SIG-M5 (cell line): ENCODE results near the gene ELOF1.
A peak's percentile ranks its signal among the peaks of the same experiment; 100 is the strongest.

ENCODE experiments used
- DNase-seq: peaks from one replicate; lab custom pipeline; 2025; lab: John Stamatoyannopoulos, UW

ELOF1 gene

GRCh38 chr19:11534948-11535347, 24.1 kb downstream of the ELOF1 start:
- DNase-seq, result no peak

GRCh38 chr19:11534538-11534937, 24.5 kb downstream of the ELOF1 start:
- DNase-seq, result no peak

- DNase-seq, result no peak
Observed at GRCh38 chr19:11530432-11530831, 28.6 kb downstream of the ELOF1 start.

- DNase-seq, result peak; percentile 64
Observed at GRCh38 chr19:11528551-11529341, 30.3 kb downstream of the ELOF1 start, which contains the start of gene ECSIT. ECSIT (minus strand) TSS chr19:11529134; CDS start chr19:11519170, 9,964 bp downstream.

GRCh38 chr19:11519138-11519537, 39.9 kb downstream of the ELOF1 start:
- DNase-seq, result no peak

- no peak for DNase-seq
Observed at GRCh38 chr19:11513946-11514345, 45.1 kb downstream of the ELOF1 start.

GRCh38 chr19:11510444-11510843, 48.6 kb downstream of the ELOF1 start:
- no peak for DNase-seq

GRCh38 chr19:11507370-11508078, 51.5 kb downstream of the ELOF1 start:
- DNase-seq, result no peak

- DNase-seq, result no peak
Observed at GRCh38 chr19:11506967-11507366, 52.1 kb downstream of the ELOF1 start.

GRCh38 chr19:11506101-11506555, 52.9 kb downstream of the ELOF1 start:
- DNase-seq, result no peak

GRCh38 chr19:11505504-11506100, 53.4 kb downstream of the ELOF1 start, which contains the start of gene ZNF653:
ZNF653 (minus strand) TSS chr19:11505839; CDS start chr19:11505786, 53 bp downstream.
- no peak for DNase-seq

GRCh38 chr19:11505032-11505503, 54.0 kb downstream of the ELOF1 start:
- DNase-seq, result peak; percentile 24

GRCh38 chr19:11504502-11505031, 54.5 kb downstream of the ELOF1 start:
- no peak for DNase-seq
